ENCODE data around the gene CNTNAP2.

DNA sequence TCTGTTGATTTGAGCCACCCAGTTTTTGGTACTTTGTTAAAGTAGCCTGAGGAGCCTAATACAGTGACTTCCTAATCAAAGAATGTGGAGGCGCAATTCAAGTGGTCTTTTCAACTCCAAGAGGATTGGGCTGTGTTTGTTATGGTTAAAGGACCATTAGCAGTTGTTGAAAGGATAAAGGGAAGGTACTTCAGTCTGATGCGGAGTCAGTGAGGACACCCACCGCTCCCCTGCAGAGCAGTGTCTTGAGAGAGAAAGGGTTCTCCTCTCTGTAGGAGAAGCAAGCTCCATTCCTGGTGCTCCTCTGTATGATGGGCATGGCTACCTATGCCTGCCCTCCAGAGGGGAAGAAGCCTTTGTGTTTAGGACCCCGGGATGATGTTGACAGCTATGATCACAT is 1883.4 kb downstream of the CNTNAP2 start:
- no peak for TF ChIP-seq POLR2A (IDR thresholded peaks at IDR 0.05)
- TF ChIP-seq, protein P1, sequence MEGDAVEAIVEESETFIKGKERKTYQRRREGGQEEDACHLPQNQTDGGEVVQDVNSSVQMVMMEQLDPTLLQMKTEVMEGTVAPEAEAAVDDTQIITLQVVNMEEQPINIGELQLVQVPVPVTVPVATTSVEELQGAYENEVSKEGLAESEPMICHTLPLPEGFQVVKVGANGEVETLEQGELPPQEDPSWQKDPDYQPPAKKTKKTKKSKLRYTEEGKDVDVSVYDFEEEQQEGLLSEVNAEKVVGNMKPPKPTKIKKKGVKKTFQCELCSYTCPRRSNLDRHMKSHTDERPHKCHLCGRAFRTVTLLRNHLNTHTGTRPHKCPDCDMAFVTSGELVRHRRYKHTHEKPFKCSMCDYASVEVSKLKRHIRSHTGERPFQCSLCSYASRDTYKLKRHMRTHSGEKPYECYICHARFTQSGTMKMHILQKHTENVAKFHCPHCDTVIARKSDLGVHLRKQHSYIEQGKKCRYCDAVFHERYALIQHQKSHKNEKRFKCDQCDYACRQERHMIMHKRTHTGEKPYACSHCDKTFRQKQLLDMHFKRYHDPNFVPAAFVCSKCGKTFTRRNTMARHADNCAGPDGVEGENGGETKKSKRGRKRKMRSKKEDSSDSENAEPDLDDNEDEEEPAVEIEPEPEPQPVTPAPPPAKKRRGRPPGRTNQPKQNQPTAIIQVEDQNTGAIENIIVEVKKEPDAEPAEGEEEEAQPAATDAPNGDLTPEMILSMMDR (IDR thresholded peaks at IDR 0.05): no peak
- no peak for TF ChIP-seq EP300 (IDR thresholded peaks at IDR 0.05)
